ENCODE measurements around the gene SPAAR.
A peak's percentile ranks its signal among the peaks of the same experiment; 100 is the strongest.
"Not testable (repeated sequence)": the region's sequence is repeated elsewhere in the genome, so short reads cannot be mapped to it uniquely, and the experiment has no call there.

Gene SPAAR

GRCh38 chr9:35882263-35882848, 26.9 kb upstream of the SPAAR start:
- H3K27me3 ChIP-seq (ENCODE audit: low read length) = no peaks in the 10 kb centered on the region
- H3F3A ChIP-seq (ENCODE audit: insufficient read depth) = no peaks in the 10 kb centered on the region
- H3K9me2 ChIP-seq (replicated peaks; ENCODE audit: insufficient read depth, low read length) = no peaks in the 10 kb centered on the region
- TF ChIP-seq EZH2phosphoT487 (conservative IDR thresholded peaks at IDR 0.05; ENCODE audit: low read length) (no peak), CTCF (IDR thresholded peaks at IDR 0.05; ENCODE audit: insufficient read depth, low read length, poor library complexity, severe bottlenecking) (peak; percentile 100)
- no peaks in the 10 kb centered on the region for H3K9me3 ChIP-seq (ENCODE audit: insufficient read depth, low read length)
- H3K4me2 ChIP-seq (ENCODE audit: low read depth, low read length, poor library complexity, severe bottlenecking) = no peak overlapping the region
- H3K79me2 ChIP-seq (ENCODE audit: insufficient read depth, low read length) = no peaks in the 10 kb centered on the region
- H3K27ac ChIP-seq (ENCODE audit: low read depth, low read length) = no peak overlapping the region
- H3K9ac ChIP-seq (ENCODE audit: low read length) = no peak overlapping the region
- H4K20me1 ChIP-seq (ENCODE audit: low read depth, low read length) = no peaks in the 10 kb centered on the region
- no peaks in the 10 kb centered on the region for H3K36me3 ChIP-seq (ENCODE audit: low read length)
- H3K4me3 ChIP-seq (ENCODE audit: insufficient read depth, low read length, poor library complexity, severe bottlenecking) = no peak overlapping the region
- no peak overlapping the region for H2AFZ ChIP-seq (ENCODE audit: low read depth, low read length, severe bottlenecking)

GRCh38 chr9:35882996-35883395, 26.3 kb upstream of the SPAAR start:
- Histone ChIP-seq H3K9me3 (ENCODE audit: insufficient read depth, low read length) (no peaks in the 10 kb centered on the region), H2AFZ (ENCODE audit: low read depth, low read length, severe bottlenecking) (no peak overlapping the region), H3K79me2 (ENCODE audit: insufficient read depth, low read length) (no peaks in the 10 kb centered on the region), H3K27me3 (ENCODE audit: low read length) (no peaks in the 10 kb centered on the region), H3K4me2 (ENCODE audit: low read depth, low read length, poor library complexity, severe bottlenecking) (no peak overlapping the region), H3K27ac (ENCODE audit: low read depth, low read length) (no peak overlapping the region), H3F3A (ENCODE audit: insufficient read depth) (no peaks in the 10 kb centered on the region), H3K36me3 (ENCODE audit: low read length) (no peaks in the 10 kb centered on the region), H4K20me1 (ENCODE audit: low read depth, low read length) (no peaks in the 10 kb centered on the region), H3K9me2 (replicated peaks; ENCODE audit: insufficient read depth, low read length) (no peaks in the 10 kb centered on the region), H3K4me3 (ENCODE audit: insufficient read depth, low read length, poor library complexity, severe bottlenecking) (no peak overlapping the region), H3K9ac (ENCODE audit: low read length) (no peak overlapping the region)
- no peak for TF ChIP-seq CTCF (IDR thresholded peaks at IDR 0.05; ENCODE audit: insufficient read depth, low read length, poor library complexity, severe bottlenecking)
- no peak for TF ChIP-seq EZH2phosphoT487 (conservative IDR thresholded peaks at IDR 0.05; ENCODE audit: low read length)

GRCh38 chr9:35884908-35885307, 24.4 kb upstream of the SPAAR start:
- H3K4me3 ChIP-seq (ENCODE audit: insufficient read depth, low read length, poor library complexity, severe bottlenecking); H4K20me1 ChIP-seq (ENCODE audit: low read depth, low read length); H3K36me3 ChIP-seq (ENCODE audit: low read length); H3K9ac ChIP-seq (ENCODE audit: low read length); H2AFZ ChIP-seq (ENCODE audit: low read depth, low read length, severe bottlenecking); H3K27me3 ChIP-seq (ENCODE audit: low read length); H3K9me3 ChIP-seq (ENCODE audit: insufficient read depth, low read length); H3K4me2 ChIP-seq (ENCODE audit: low read depth, low read length, poor library complexity, severe bottlenecking); H3K27ac ChIP-seq (ENCODE audit: low read depth, low read length); H3K79me2 ChIP-seq (ENCODE audit: insufficient read depth, low read length); H3K9me2 ChIP-seq (replicated peaks; ENCODE audit: insufficient read depth, low read length); H3F3A ChIP-seq (ENCODE audit: insufficient read depth): not testable (repeated sequence)

GRCh38 chr9:35891646-35892045, 17.6 kb upstream of the SPAAR start:
- H3F3A ChIP-seq (ENCODE audit: insufficient read depth) = no peaks in the 10 kb centered on the region
- H3K36me3 ChIP-seq (ENCODE audit: low read length) = no peaks in the 10 kb centered on the region
- no peak overlapping the region for H3K27ac ChIP-seq (ENCODE audit: low read depth, low read length)
- no peak overlapping the region for H3K9ac ChIP-seq (ENCODE audit: low read length)
- H2AFZ ChIP-seq (ENCODE audit: low read depth, low read length, severe bottlenecking) = no peak overlapping the region
- H3K4me3 ChIP-seq (ENCODE audit: insufficient read depth, low read length, poor library complexity, severe bottlenecking) = no peak overlapping the region
- no peaks in the 10 kb centered on the region for H3K79me2 ChIP-seq (ENCODE audit: insufficient read depth, low read length)
- H4K20me1 ChIP-seq (ENCODE audit: low read depth, low read length) = no peaks in the 10 kb centered on the region
- H3K9me3 ChIP-seq (ENCODE audit: insufficient read depth, low read length) = no peaks in the 10 kb centered on the region
- no peak overlapping the region for H3K4me2 ChIP-seq (ENCODE audit: low read depth, low read length, poor library complexity, severe bottlenecking)
- no peaks in the 10 kb centered on the region for H3K27me3 ChIP-seq (ENCODE audit: low read length)
- H3K9me2 ChIP-seq (replicated peaks; ENCODE audit: insufficient read depth, low read length) = no peaks in the 10 kb centered on the region
- TF ChIP-seq CTCF (IDR thresholded peaks at IDR 0.05; ENCODE audit: insufficient read depth, low read length, poor library complexity, severe bottlenecking) (no peak), EZH2phosphoT487 (conservative IDR thresholded peaks at IDR 0.05; ENCODE audit: low read length) (no peak)

Data from SU-DHL-6 (cell line).